ENCODE data around the gene NANOS3. TPM values are rescaled to one million over a fixed set of nuclear protein-coding genes. Genes with fewer than 3 reads are reported as not detected.

Gene NANOS3
- total RNA-seq, 2 experiments from 2014 or later: 0.48 TPM; not detected in 1

DNA sequence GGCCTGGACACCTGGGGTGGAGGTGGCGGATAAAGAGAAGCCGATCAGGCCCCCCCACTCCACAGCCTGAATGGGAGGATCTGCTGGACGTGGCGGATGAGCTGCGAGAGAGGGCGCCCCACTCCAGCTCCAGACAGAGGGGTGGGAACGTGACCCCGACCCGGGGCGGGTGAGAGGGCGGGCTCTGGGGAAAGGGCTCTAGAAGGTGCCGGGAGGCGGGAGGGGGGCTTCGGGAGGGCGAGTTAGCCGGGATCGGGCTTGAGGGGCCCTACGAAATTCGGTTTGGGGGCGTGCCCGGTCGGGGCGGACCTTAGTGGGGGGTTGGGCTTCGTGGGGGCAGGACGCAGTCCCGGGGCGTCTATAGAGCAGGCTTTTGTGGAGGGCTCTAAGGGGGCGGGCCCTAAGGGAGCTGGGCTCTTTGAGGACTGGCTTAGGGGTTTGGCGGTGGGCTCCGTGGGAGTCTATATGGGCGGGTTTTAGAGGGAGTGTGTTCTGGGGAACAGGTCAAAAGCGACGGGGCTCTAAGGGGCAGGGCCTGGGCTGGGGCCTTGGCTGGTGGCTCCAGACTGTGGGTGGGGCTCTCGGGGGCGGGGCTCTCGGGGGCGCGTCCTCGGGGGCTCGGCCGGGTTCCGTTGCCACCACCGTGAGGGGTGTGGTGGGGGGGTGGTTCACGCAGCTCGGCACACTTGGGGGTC is 4.1 kb upstream of the NANOS3 start:
- ChIA-PET CTCF (interaction anchor here (0.6 to 7.1 kb wide), 5 partner anchors 11 to 243 kb away, joined by 3 to 39 read pairs (median 3); partner anchors contain the start of gene C19orf53), POLR2A (interaction anchor here (0.7 kb wide), 1 partner anchor 43 kb away, joined by 5 read pairs; no protein-coding TSS in a partner anchor)
- H3K4me1 Mint-ChIP-seq: peaks cover 5% of the 10 kb centered on the region
- no peak overlapping the region for H3K27ac Mint-ChIP-seq
- H3K36me3 Mint-ChIP-seq (ENCODE audit: low read depth): no peaks in the 10 kb centered on the region
- H3K9me3 Mint-ChIP-seq: no peaks in the 10 kb centered on the region
- H3K27me3 Mint-ChIP-seq: peaks cover 7% of the 10 kb centered on the region
- peak overlapping the region; percentile 50 for H3K4me3 Mint-ChIP-seq
- peak; percentile 37 for DNase-seq

GRCh38 chr19:13873834-13874515 is 3.0 kb upstream of the NANOS3 start:
- Mint-ChIP-seq H3K36me3 (ENCODE audit: low read depth) (no peaks in the 10 kb centered on the region), H3K4me1 (peaks cover 5% of the 10 kb centered on the region), H3K4me3 (no peak overlapping the region), H3K27me3 (peaks cover 7% of the 10 kb centered on the region), H3K27ac (no peak overlapping the region), H3K9me3 (no peaks in the 10 kb centered on the region)
- ChIA-PET CTCF (interaction anchor here (7.1 kb wide), 1 partner anchor 12 kb away, joined by 39 read pairs; no protein-coding TSS in a partner anchor), POLR2A (interaction anchor here (0.7 kb wide), 1 partner anchor 42 kb away, joined by 5 read pairs; no protein-coding TSS in a partner anchor)
- DNase-seq: no peak

GRCh38 chr19:13875824-13876223 is 1.1 kb upstream of the NANOS3 start:
- ChIA-PET CTCF (interaction anchor here (0.6 to 8.2 kb wide), 6 partner anchors 14 to 899 kb away, joined by 3 to 67 read pairs (median 5); partner anchors contain the start of gene MISP3), POLR2A (interaction anchor here (0.6 kb wide), 1 partner anchor 636 kb away, joined by 6 read pairs; no protein-coding TSS in a partner anchor)
- peaks cover 7% of the 10 kb centered on the region for H3K27me3 Mint-ChIP-seq
- no peak for DNase-seq
- H3K4me1 Mint-ChIP-seq: peaks cover 17% of the 10 kb centered on the region
- no peak overlapping the region for H3K27ac Mint-ChIP-seq
- no peak overlapping the region for H3K4me3 Mint-ChIP-seq
- H3K9me3 Mint-ChIP-seq: no peaks in the 10 kb centered on the region
- no peaks in the 10 kb centered on the region for H3K36me3 Mint-ChIP-seq (ENCODE audit: low read depth)

DNA sequence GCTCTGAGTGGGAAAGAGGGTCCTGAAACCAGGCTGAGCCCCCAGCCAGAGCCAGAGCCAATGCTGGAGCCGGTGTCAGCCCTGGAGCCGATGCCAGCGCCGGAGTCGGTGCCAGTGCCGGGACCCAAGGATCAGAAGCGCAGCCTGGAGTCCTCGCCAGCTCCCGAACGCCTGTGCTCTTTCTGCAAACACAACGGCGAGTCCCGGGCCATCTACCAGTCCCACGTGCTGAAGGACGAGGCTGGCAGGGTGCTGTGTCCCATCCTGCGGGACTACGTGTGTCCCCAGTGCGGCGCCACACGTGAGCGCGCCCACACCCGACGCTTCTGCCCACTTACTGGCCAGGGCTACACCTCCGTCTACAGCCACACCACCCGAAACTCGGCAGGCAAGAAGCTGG is 369 bp downstream of the NANOS3 start:
- Mint-ChIP-seq H3K4me3 (no peak overlapping the region), H3K36me3 (ENCODE audit: low read depth) (no peaks in the 10 kb centered on the region), H3K4me1 (peaks cover 31% of the 10 kb centered on the region), H3K9me3 (no peaks in the 10 kb centered on the region), H3K27me3 (peaks cover 7% of the 10 kb centered on the region), H3K27ac (no peak overlapping the region)
- CTCF ChIA-PET: interaction anchor here (0.7 to 8.2 kb wide), 6 partner anchors 15 to 198 kb away, joined by 3 to 67 read pairs (median 4); partner anchors contain the start of gene MISP3
- no peak for DNase-seq
- POLR2A ChIA-PET: no interaction called here

DNA sequence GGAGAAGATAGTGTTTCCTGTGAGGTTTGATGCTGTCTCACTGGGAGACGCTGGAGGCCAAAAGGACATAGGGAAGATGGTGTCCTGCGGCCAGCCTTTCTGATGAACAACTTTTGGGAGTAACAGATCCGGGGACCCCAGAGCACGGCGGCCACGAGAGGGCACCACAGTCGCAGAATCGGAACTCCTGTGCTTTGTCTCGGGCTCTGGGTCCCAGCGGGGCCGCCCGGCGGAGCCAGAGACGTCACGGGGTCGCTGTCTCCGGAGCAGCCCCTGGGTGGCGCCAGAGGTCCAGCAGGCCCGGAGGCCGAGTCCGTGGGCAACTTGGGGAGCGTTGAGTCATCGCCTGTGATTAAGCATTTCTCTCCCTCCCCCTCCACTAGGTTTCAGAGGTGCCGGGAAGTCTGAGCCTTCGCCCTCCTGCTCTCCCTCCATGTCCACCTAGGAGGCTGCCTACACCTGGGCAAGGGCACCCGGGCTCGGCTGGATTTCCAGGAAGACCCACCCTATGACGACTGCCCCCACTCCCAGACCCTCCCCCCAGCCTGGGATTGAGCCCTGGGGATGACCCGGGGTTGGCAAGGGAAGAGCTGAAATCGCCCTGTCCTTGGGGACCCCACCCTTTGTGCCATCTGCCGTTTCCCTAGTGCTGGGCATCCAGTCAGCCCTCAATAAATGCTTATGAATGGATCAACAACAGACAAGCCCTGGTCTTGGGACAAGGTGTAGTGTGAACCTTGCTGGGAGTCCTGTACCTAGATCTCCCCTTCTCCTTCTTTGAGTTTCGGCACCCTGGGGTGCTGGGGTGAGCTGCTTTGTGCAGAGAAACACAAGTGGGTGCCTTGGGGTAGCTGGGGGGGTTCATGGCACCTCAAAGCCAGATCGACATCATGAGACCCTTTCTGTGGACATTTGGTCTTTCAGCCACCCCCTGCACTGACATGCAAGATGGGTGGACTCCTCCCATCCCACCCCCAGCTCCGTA is 3.4 kb downstream of the NANOS3 start:
- H3K27ac Mint-ChIP-seq: peak overlapping the region; percentile 76

GRCh38 chr19:13881251-13881691 is 4.3 kb downstream of the NANOS3 start:
- POLR2A ChIA-PET: no interaction called here
- Mint-ChIP-seq H3K4me1 (peaks cover 44% of the 10 kb centered on the region), H3K4me3 (no peak overlapping the region)

More for the DNA sequence above, 3.4 kb downstream of the NANOS3 start:
- CTCF ChIA-PET: interaction anchor here (0.6 to 8.2 kb wide), 36 partner anchors 9 to 607 kb away, joined by 3 to 67 read pairs (median 4); partner anchors contain the start of genes ASF1B, C19orf67, IL27RA and MISP3
- POLR2A ChIA-PET: interaction anchor here (0.6 kb wide), 1 partner anchor 274 kb away, joined by 3 read pairs; no protein-coding TSS in a partner anchor
- H3K27me3 Mint-ChIP-seq: no peaks in the 10 kb centered on the region
- peaks cover 44% of the 10 kb centered on the region for H3K4me1 Mint-ChIP-seq
- no peaks in the 10 kb centered on the region for H3K36me3 Mint-ChIP-seq (ENCODE audit: low read depth)
- DNase-seq: peak; percentile 97
- H3K4me3 Mint-ChIP-seq: peak overlapping the region; percentile 30
- H3K9me3 Mint-ChIP-seq: no peaks in the 10 kb centered on the region

GRCh38 chr19:13881692-13882418 is 4.9 kb downstream of the NANOS3 start:
- CTCF ChIA-PET: interaction anchor here (0.6 to 8.2 kb wide), 18 partner anchors 9 to 466 kb away, joined by 3 to 67 read pairs (median 4); partner anchors contain the start of genes ASF1B, IL27RA, MISP3 and RFX1
- H3K27ac Mint-ChIP-seq: peak overlapping the region; percentile 71
- no peaks in the 10 kb centered on the region for H3K27me3 Mint-ChIP-seq
- H3K9me3 Mint-ChIP-seq: no peaks in the 10 kb centered on the region
- peak overlapping the region; percentile 43 for H3K4me3 Mint-ChIP-seq
- DNase-seq: peak; percentile 55
- peaks cover 45% of the 10 kb centered on the region for H3K4me1 Mint-ChIP-seq
- POLR2A ChIA-PET: no interaction called here
- no peaks in the 10 kb centered on the region for H3K36me3 Mint-ChIP-seq (ENCODE audit: low read depth)

More at GRCh38 chr19:13881251-13881691, 4.3 kb downstream of the NANOS3 start:
- DNase-seq: no peak
- no peaks in the 10 kb centered on the region for H3K9me3 Mint-ChIP-seq
- CTCF ChIA-PET: interaction anchor here (0.6 to 8.2 kb wide), 24 partner anchors 9 to 467 kb away, joined by 3 to 67 read pairs (median 4); partner anchors contain the start of genes ASF1B, MISP3 and RFX1
- H3K27me3 Mint-ChIP-seq: no peaks in the 10 kb centered on the region
- H3K36me3 Mint-ChIP-seq (ENCODE audit: low read depth): no peaks in the 10 kb centered on the region
- H3K27ac Mint-ChIP-seq: peak overlapping the region; percentile 76

DNA sequence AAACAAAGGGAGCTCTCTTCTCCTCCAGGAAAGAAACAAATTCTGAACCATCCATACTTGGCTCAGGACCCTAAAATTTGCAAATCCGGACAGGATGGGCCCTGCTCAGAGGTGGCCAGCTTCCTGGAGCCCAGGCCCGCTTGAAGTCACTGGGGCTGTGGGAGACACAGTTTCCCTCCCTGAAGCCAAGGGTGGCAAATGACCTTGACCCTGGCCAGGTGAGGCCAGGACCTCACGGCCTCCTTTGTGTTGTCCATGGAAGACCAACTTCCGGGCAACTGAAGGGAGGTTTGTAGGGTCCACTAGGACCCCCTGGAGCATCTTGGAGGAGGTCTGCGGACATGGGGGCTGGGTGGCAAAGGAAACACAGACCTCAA is 5.5 kb downstream of the NANOS3 start:
- Mint-ChIP-seq H3K9me3 (no peaks in the 10 kb centered on the region), H3K36me3 (ENCODE audit: low read depth) (no peaks in the 10 kb centered on the region), H3K27ac (peak overlapping the region; percentile 71), H3K4me1 (peaks cover 50% of the 10 kb centered on the region), H3K27me3 (no peaks in the 10 kb centered on the region), H3K4me3 (peak overlapping the region; percentile 43)
- no peak for DNase-seq
- ChIA-PET CTCF (interaction anchor here (0.6 to 8.2 kb wide), 11 partner anchors 8 to 466 kb away, joined by 3 to 67 read pairs (median 4); partner anchors contain the start of genes ASF1B, IL27RA and MISP3), POLR2A (no interaction called here)

- Mint-ChIP-seq H3K27ac (peak overlapping the region; percentile 75), H3K9me3 (no peaks in the 10 kb centered on the region), H3K4me3 (no peak overlapping the region), H3K27me3 (no peaks in the 10 kb centered on the region), H3K4me1 (peaks cover 51% of the 10 kb centered on the region), H3K36me3 (ENCODE audit: low read depth) (no peaks in the 10 kb centered on the region)
- CTCF ChIA-PET: interaction anchor here (0.6 to 8.2 kb wide), 7 partner anchors 149 to 254 kb away, joined by 3 to 67 read pairs (median 5); partner anchors contain the start of genes ASF1B, IL27RA and MISP3
- DNase-seq: no peak
- POLR2A ChIA-PET: interaction anchor here (0.5 kb wide), 1 partner anchor 240 kb away, joined by 3 read pairs; no protein-coding TSS in a partner anchor
Measured at GRCh38 chr19:13882836-13883235, 5.9 kb downstream of the NANOS3 start.

DNA sequence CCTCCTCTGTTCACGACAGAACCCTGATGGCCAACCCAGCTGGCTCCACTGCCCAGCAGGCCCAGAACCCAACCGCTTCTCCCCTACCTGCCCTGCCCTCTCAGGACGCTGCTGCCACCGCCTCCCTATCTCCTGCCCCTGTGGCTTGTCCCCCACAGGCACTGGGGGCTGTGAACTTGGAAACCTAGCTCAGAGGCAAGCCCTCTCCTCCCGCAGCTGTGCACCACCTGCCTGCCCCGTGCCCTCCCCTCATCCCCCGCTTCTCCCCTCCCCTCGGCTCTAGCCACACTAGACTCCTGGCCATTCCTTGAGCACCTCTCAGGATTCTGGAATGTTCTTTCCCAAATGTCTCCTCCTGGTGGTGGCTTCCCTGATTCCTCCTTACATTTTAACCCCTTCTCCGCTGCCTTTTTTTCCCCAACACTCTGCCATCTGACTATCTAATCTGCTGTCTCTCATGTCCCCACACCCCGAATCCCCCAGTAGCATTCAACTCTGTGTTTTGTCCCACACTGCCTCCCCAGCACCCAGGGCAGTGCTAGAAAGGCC is 6.7 kb downstream of the NANOS3 start:
- POLR2A ChIA-PET: no interaction called here
- H3K36me3 Mint-ChIP-seq (ENCODE audit: low read depth): no peaks in the 10 kb centered on the region
- CTCF ChIA-PET: interaction anchor here (0.6 to 8.2 kb wide), 5 partner anchors 17 to 188 kb away, joined by 3 to 67 read pairs (median 5); partner anchors contain the start of genes IL27RA and MISP3
- H3K4me3 Mint-ChIP-seq: no peak overlapping the region
- peaks cover 51% of the 10 kb centered on the region for H3K4me1 Mint-ChIP-seq
- no peak for DNase-seq
- no peaks in the 10 kb centered on the region for H3K27me3 Mint-ChIP-seq
- no peaks in the 10 kb centered on the region for H3K9me3 Mint-ChIP-seq
- peak overlapping the region; percentile 54 for H3K27ac Mint-ChIP-seq

Data from activated CD4-positive, alpha-beta T cell treated with anti-CD3 and anti-CD28 coated beads, Interleukin-2, amount 10 ng/mL, durations not matched to agents 7 days and 5 days (primary cell).